Endometrium (tissue), 2 donors: ENCODE measurements around the gene KIF16B.
A peak's percentile ranks its signal among the peaks of the same experiment; 100 is the strongest.

Source experiments
- FAIRE-seq: peaks from 2 replicates; lab custom pipeline; 2012; peaks lifted over from hg19 to GRCh38; lab: Jason Lieb, UNC
- donor health status: control.
- donor health status: control.

The KIF16B gene

GRCh38 chr20:16394784-16395183 lies 178.5 kb downstream of the KIF16B start:
- FAIRE-seq: no peak

DNA sequence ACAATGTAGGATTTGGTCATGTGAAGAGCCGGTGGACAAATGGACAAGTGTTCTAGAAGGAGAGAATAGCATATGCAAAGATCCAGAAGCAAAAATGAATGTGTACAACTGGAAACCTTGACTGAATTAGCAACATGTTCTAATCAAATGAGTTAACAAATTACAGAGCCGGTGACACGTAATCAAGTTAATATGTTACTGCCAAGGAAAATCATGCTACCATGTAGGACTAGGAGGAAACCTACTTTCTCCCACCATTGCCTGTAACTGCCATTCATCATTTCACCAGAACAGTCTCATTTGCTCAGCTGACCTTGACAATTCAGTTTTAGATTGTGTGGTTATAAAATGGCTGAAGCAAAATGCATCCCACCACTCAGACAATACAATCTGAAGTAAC lies 179.4 kb downstream of the KIF16B start:
- FAIRE-seq: no peak

GRCh38 chr20:16393297-16393696 lies 180.0 kb downstream of the KIF16B start:
- no peak for FAIRE-seq

- no peak for FAIRE-seq
These were observed 180.9 kb downstream of the KIF16B start for GRCh38 chr20:16392346-16392745.

GRCh38 chr20:16390991-16391390 lies 182.3 kb downstream of the KIF16B start:
- FAIRE-seq: no peak

DNA sequence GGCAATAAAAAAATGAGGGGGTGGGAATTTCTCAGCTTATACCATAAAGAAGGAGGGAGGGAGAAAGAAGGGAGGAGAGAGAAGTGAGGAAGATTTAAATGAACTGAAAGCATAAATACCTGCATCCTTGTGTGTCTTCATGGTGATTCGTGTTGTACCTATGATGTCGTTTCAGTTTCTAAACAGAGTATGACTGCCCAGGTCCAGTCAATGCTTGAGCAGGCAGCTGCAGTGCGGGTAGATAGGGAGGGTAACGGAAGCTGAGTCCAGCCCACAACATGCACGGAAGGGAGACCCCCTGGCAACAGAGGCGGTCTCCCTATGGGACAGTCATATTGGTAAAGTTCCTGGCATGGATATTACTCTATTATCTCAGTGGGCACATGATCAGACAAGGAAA lies 184.5 kb downstream of the KIF16B start:
- FAIRE-seq: no peak

- FAIRE-seq: no peak
These were observed 185.6 kb downstream of the KIF16B start for GRCh38 chr20:16387666-16388065.

GRCh38 chr20:16385891-16386290 lies 187.4 kb downstream of the KIF16B start:
- no peak for FAIRE-seq

DNA sequence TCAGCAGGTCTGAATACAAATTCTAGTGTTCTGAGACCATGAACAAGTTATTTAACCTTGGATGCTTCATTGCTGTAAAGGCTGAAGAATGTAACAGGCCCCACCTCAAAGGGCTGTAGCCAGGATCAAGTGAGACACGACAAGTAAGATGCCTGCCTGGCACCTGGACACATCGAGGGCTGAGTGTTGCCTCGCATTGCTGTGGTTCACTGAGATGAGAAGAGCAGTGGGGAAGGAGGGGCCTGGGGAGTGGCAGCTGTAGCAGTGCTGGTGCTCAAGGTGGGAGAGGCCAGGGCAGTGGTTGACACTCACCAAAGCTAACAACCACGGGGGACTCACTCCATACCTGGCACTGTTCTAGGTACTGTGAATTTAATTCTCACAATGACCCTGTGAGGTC lies 187.8 kb downstream of the KIF16B start:
- no peak for FAIRE-seq

DNA sequence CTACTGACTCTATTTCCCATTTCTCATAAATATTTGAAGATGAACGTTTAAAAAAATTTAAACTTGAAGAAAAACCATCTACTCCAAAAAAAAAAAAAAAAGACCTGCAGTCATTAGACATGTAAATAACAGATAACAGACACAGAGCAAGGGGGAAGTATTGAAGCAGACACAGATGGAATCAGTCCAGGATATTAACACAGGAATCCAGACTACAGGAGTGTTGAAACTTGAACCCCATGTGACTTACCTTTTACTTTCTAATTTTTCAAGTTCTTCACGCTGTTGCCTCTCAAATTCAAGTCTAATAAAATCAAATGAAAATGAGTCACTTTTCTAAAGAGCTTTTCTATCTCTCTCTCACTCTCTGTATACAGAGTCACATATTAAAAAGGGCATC lies 191.8 kb downstream of the KIF16B start:
- FAIRE-seq: no peak

DNA sequence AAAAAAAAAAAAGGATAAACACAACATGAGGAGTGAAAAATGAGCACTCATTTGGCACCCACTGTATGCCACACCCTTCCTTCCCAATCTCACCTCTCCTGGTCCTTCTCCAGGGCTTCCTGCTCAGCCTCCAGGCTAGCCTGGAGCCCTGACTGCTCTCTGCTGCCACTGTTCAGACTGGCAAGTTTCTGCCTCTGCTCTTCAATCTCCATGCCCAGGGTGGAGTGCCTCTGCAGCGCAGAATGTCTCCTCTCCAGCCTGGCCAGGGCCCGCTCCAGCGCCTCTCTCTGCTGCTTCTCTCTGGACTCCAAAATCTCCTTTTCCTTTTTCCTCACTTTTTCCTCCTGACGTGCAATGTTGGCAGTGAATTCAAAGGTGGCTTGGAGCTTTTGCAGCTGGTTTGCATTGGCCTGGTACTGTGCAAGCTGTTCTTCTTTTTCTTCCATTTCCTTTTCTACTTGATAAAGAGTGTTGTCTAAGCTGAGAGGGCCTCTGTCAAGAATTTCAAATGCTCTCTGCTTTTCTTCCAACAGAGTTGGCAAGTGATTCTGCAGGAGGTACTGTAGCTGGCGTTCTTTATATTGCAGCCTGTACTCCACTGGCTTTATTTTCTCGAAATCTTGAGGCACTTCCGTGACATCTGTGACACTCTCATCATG lies 194.4 kb downstream of the KIF16B start:
- FAIRE-seq: no peak

GRCh38 chr20:16378122-16378521 lies 195.1 kb downstream of the KIF16B start:
- FAIRE-seq: no peak

GRCh38 chr20:16369441-16369840 lies 203.8 kb downstream of the KIF16B start:
- no peak for FAIRE-seq

- FAIRE-seq: no peak
These were observed 204.5 kb downstream of the KIF16B start for GRCh38 chr20:16368645-16369292.

GRCh38 chr20:16367948-16368560 lies 205.2 kb downstream of the KIF16B start:
- FAIRE-seq: no peak

DNA sequence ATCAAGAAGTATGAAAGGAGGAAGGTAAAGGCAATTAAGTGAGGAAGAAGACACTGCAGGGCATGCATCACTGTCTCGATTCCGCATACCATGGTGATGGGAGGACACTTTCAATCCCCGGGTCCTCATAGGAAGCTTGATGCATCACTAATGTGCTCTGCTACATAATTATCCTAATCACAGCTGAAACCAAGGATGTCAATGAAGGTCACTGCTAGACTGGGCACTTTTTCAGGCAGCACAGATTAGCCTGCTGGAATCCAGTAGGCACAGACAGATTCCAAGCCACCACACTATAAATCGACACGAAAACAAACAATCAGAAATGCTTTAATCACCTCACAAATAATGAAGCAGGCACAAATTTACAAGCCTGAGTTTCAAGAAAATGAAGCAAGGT lies 206.7 kb downstream of the KIF16B start:
- FAIRE-seq: no peak

GRCh38 chr20:16364320-16364687 lies 208.9 kb downstream of the KIF16B start:
- FAIRE-seq: no peak

DNA sequence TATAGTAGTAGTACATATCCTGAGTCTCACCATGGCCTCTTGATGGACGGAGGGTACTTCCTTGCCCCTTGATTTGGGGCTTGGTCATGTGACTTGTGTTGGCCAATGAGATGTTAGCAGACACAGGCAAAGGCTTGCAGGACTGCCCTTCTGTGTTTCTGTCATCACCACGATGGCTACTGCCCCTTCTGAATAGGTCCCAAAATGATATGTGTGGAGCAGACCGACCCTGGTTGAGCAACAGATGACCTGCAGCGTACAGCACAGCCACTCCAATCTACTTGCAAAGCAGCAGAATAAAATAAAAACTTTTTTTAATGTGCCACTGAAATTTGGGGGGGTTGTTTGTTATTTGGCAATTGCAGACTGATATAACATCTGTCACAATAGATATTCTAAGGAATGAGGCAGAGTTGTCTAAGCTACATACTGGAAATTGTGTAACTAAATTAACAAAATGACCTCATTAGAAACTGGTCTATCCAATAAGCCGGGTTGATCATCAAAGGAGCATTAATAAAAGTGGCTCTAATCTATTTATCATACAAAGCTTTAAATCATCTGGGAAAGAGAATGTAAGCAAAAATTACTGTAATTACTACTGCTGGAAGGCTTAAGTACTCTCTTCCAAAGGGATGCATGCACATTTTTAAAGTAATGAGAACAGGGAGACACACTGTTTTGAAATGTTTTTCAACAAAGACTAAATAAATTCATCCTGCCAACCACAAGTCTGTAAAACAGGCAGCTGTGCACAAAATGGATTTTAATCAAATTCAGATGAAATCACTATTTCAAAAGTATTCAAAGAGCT lies 209.5 kb downstream of the KIF16B start:
- peak; percentile 98 for FAIRE-seq

GRCh38 chr20:16362642-16363041 lies 210.6 kb downstream of the KIF16B start:
- FAIRE-seq: no peak

DNA sequence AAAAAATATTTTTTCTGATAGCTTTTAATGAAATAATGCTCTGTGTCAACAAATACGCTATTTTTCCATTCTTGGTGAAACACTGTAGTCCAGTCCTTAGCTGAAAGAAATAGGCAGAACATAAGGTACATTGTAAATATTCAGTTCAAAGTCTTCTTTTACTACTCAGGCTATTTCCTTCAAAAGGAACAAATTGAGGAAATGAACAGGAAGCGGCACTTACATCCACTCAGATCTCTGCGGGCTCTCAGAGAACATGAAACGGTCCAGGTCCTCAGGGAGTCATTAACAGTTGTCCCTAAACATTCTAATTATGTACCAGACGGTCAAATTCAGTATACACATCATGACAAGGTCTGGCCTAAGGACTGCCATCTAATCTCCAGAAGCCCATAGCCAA lies 212.6 kb downstream of the KIF16B start:
- FAIRE-seq: no peak

GRCh38 chr20:16353417-16353781 lies 219.8 kb downstream of the KIF16B start:
- FAIRE-seq: no peak

DNA sequence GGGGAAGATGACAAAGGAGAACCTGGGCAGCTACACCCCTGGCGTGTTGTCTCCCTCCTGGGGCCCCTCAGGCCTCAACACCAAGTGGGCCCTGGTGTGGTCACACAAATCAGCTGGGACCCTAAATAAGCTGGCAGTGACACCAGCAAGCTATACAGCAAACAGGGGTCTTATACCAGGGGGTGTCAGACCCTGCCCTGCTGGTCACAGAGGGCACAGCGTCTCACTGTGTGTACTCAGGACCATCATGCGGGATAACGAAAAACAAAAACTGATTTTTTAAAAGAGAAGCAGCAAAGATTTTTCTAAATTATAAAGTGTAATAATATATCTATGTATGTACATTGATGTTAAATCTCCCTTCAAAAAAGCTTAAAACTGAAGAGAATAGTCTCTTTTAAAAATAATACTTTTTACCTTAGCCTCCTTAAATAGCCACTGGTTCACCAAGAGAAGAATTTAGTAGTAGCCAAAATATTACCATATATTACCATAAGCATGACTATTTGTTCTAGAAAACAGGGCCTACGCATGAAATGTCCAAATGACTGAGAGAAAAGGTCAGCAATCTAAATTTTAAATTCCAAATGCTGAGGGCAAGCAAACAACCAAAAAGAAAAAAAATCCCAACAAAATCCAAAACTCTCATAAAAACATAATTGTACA lies 220.4 kb downstream of the KIF16B start:
- FAIRE-seq: no peak
